ENCODE measurements around the gene FOXK2. TPM values are rescaled to one million over a fixed set of nuclear protein-coding genes. Genes with fewer than 3 reads are reported as not detected.

The FOXK2 gene
- total RNA-seq, 1 experiment from 2014 or later, result 104 TPM

GRCh38 chr17:82542439-82542838 lies 22.9 kb downstream of the FOXK2 start:
- intact Hi-C loops (cut with micrococcal nuclease), result no loop called here
- Mint-ChIP-seq H3K9me3 (ENCODE audit: unreplicated experiment) (no peaks in the 10 kb centered on the region), H3K4me1 (ENCODE audit: insufficient read depth, unreplicated experiment) (peaks cover 24% of the 10 kb centered on the region), H3K27me3 (ENCODE audit: insufficient read depth, unreplicated experiment) (no peaks in the 10 kb centered on the region), H3K27ac (ENCODE audit: low read depth, unreplicated experiment) (peak overlapping the region; percentile 16), H3K36me3 (ENCODE audit: insufficient read depth, unreplicated experiment) (peaks cover 6% of the 10 kb centered on the region), H3K4me3 (ENCODE audit: unreplicated experiment) (no peak overlapping the region)
- BruUV-seq (replicated peaks), result no TSS peak
- TF ChIP-seq CTCF (IDR thresholded peaks at IDR 0.05; ENCODE audit: unreplicated experiment), result no peak
- ChIA-PET CTCF (interaction anchor here (0.7 to 1.3 kb wide), 3 partner anchors 9 to 12 kb away, joined by 3 to 13 read pairs (median 3); no protein-coding TSS in a partner anchor), POLR2A (interaction anchor here (1.7 kb wide), 1 partner anchor 13 kb away, joined by 5 read pairs; no protein-coding TSS in a partner anchor)
- DNase-seq (ENCODE audit: unreplicated experiment), result no peak

GRCh38 chr17:82544431-82545070 lies 25.0 kb downstream of the FOXK2 start:
- BruUV-seq (replicated peaks), result no TSS peak

GRCh38 chr17:82545071-82545462 lies 25.5 kb downstream of the FOXK2 start:
- TF ChIP-seq CTCF (IDR thresholded peaks at IDR 0.05; ENCODE audit: unreplicated experiment), result no peak
- Mint-ChIP-seq H3K4me1 (ENCODE audit: insufficient read depth, unreplicated experiment) (peaks cover 25% of the 10 kb centered on the region), H3K9me3 (ENCODE audit: unreplicated experiment) (no peaks in the 10 kb centered on the region), H3K27me3 (ENCODE audit: insufficient read depth, unreplicated experiment) (no peaks in the 10 kb centered on the region), H3K27ac (ENCODE audit: low read depth, unreplicated experiment) (peak overlapping the region; percentile 48), H3K4me3 (ENCODE audit: unreplicated experiment) (no peak overlapping the region), H3K36me3 (ENCODE audit: insufficient read depth, unreplicated experiment) (no peaks in the 10 kb centered on the region)
- intact Hi-C loops (cut with micrococcal nuclease), result no loop called here
- no peak for DNase-seq (ENCODE audit: unreplicated experiment)
- BruUV-seq (replicated peaks), result no TSS peak
- CTCF ChIA-PET, result interaction anchor here (0.6 to 2.5 kb wide), 5 partner anchors 10 to 182 kb away, joined by 3 to 14 read pairs (median 5); no protein-coding TSS in a partner anchor
- POLR2A ChIA-PET, result interaction anchor here (0.8 to 1.1 kb wide), 3 partner anchors 9 to 49 kb away, joined by 3 to 4 read pairs (median 3); no protein-coding TSS in a partner anchor

More at GRCh38 chr17:82544431-82545070, 25.0 kb downstream of the FOXK2 start:
- Mint-ChIP-seq H3K27me3 (ENCODE audit: insufficient read depth, unreplicated experiment) (no peaks in the 10 kb centered on the region), H3K36me3 (ENCODE audit: insufficient read depth, unreplicated experiment) (no peaks in the 10 kb centered on the region), H3K4me1 (ENCODE audit: insufficient read depth, unreplicated experiment) (peaks cover 25% of the 10 kb centered on the region), H3K4me3 (ENCODE audit: unreplicated experiment) (no peak overlapping the region), H3K27ac (ENCODE audit: low read depth, unreplicated experiment) (peak overlapping the region; percentile 48), H3K9me3 (ENCODE audit: unreplicated experiment) (no peaks in the 10 kb centered on the region)
- TF ChIP-seq CTCF (IDR thresholded peaks at IDR 0.05; ENCODE audit: unreplicated experiment), result no peak
- ChIA-PET CTCF (interaction anchor here (0.6 to 2.5 kb wide), 7 partner anchors 8 to 182 kb away, joined by 3 to 14 read pairs (median 5); no protein-coding TSS in a partner anchor), POLR2A (interaction anchor here (0.8 to 1.0 kb wide), 3 partner anchors 12 to 51 kb away, joined by 3 read pairs; no protein-coding TSS in a partner anchor)
- DNase-seq (ENCODE audit: unreplicated experiment), result no peak
- intact Hi-C loops (cut with micrococcal nuclease), result no loop called here

GRCh38 chr17:82547981-82548380 lies 28.4 kb downstream of the FOXK2 start:
- H3K27me3 Mint-ChIP-seq (ENCODE audit: insufficient read depth, unreplicated experiment), result no peaks in the 10 kb centered on the region
- peak overlapping the region; percentile 11 for H3K27ac Mint-ChIP-seq (ENCODE audit: low read depth, unreplicated experiment)
- no peaks in the 10 kb centered on the region for H3K36me3 Mint-ChIP-seq (ENCODE audit: insufficient read depth, unreplicated experiment)
- no peak for DNase-seq (ENCODE audit: unreplicated experiment)
- H3K9me3 Mint-ChIP-seq (ENCODE audit: unreplicated experiment), result no peaks in the 10 kb centered on the region
- peaks cover 26% of the 10 kb centered on the region for H3K4me1 Mint-ChIP-seq (ENCODE audit: insufficient read depth, unreplicated experiment)
- intact Hi-C loops (cut with micrococcal nuclease), result no loop called here
- no peak for TF ChIP-seq CTCF (IDR thresholded peaks at IDR 0.05; ENCODE audit: unreplicated experiment)
- H3K4me3 Mint-ChIP-seq (ENCODE audit: unreplicated experiment), result no peak overlapping the region
- ChIA-PET POLR2A (interaction anchor here (1.8 to 4.6 kb wide), 4 partner anchors 12 to 52 kb away, joined by 5 to 36 read pairs (median 12); partner anchors contain the start of gene FOXK2), CTCF (interaction anchor here (0.6 to 1.4 kb wide), 3 partner anchors 19 to 69 kb away, joined by 3 to 4 read pairs (median 4); no protein-coding TSS in a partner anchor)
- no TSS peak for BruUV-seq (replicated peaks)
